Measurements from ENCODE around the gene P2RX2.

GRCh38 chr12:132605892-132606291 lies 12.7 kb upstream of the P2RX2 start:
- TF ChIP-seq CTCF (IDR thresholded peaks at IDR 0.05) (no peak), POLR2A (IDR thresholded peaks at IDR 0.05) (no peak), EP300 (IDR thresholded peaks at IDR 0.05) (no peak), POLR2AphosphoS5 (IDR thresholded peaks at IDR 0.05) (no peak)
